ENCODE results near the gene ORAI1. TPM values are rescaled to one million over a fixed set of nuclear protein-coding genes. Genes with fewer than 3 reads are reported as not detected.
"Not testable (repeated sequence)": the region's sequence is repeated elsewhere in the genome, so short reads cannot be mapped to it uniquely, and the experiment has no call there.

ORAI1 gene
- total RNA-seq, 4 donors from 2014 or later = 7.5 to 9.1 (median 8.2) TPM

- 79% methylated on average over 16 of the region's 18 CpGs; no CpG with 5 or more reads in 1 of the 2 donors for WGBS, 2 donors (ENCODE audit: low coverage in 1 of 2)
- no peaks in the 10 kb centered on the region for H3K9me3 ChIP-seq
- intact Hi-C loops (cut with DNase I; ENCODE audit: low total_unique reads) = no loop called here
- peaks cover 0 to 5% (median 0%) of the 10 kb centered on the region in 4 donors for H3K4me1 ChIP-seq
- H3K4me3 ChIP-seq = no peak overlapping the region
- in situ Hi-C loops (cut with MboI; ENCODE audit: low pct_ligation_motif_present in 1 of 4, low pct_unique_long_range_greater_than_20kb in 1 of 4, low sequenced_read_pairs in 3 of 4) = no loop called here
- H3K27me3 ChIP-seq = no peaks in the 10 kb centered on the region
- no peak overlapping the region for H3K27ac ChIP-seq
- TF ChIP-seq POLR2A (IDR thresholded peaks at IDR 0.05) = no peak
- no peak for TF ChIP-seq POLR2AphosphoS5 (IDR thresholded peaks at IDR 0.05)
- TF ChIP-seq CTCF (IDR thresholded peaks at IDR 0.05) = no peak
- no peaks in the 10 kb centered on the region for H3K36me3 ChIP-seq
- DNase-seq = no peak
Measured at GRCh38 chr12:121653999-121654398, 27.7 kb downstream of the ORAI1 start.

- 92 to 100% methylated on average over 2 of the region's 2 CpGs for WGBS, 2 donors (ENCODE audit: low coverage in 1 of 2)
- Histone ChIP-seq H3K9me3 (no peaks in the 10 kb centered on the region), H3K4me1 (peaks cover 0 to 5% (median 2%) of the 10 kb centered on the region in 4 donors), H3K36me3 (no peaks in the 10 kb centered on the region), H3K4me3 (no peak overlapping the region), H3K27me3 (no peaks in the 10 kb centered on the region), H3K27ac (no peak overlapping the region)
- TF ChIP-seq POLR2AphosphoS5 (IDR thresholded peaks at IDR 0.05) (no peak), POLR2A (IDR thresholded peaks at IDR 0.05) (no peak), EP300 (IDR thresholded peaks at IDR 0.05; ENCODE audit: low read depth) (no peak), CTCF (IDR thresholded peaks at IDR 0.05) (no peak)
- no peak for DNase-seq
- intact Hi-C loops (cut with DNase I; ENCODE audit: low total_unique reads) = no loop called here
- in situ Hi-C loops (cut with MboI; ENCODE audit: low pct_ligation_motif_present in 1 of 4, low pct_unique_long_range_greater_than_20kb in 1 of 4, low sequenced_read_pairs in 3 of 4) = no loop called here
Measured at GRCh38 chr12:121656122-121656521, 29.8 kb downstream of the ORAI1 start.

GRCh38 chr12:121657305-121658008 is 31.1 kb downstream of the ORAI1 start:
- in situ Hi-C loops (cut with MboI; ENCODE audit: low pct_ligation_motif_present in 1 of 4, low pct_unique_long_range_greater_than_20kb in 1 of 4, low sequenced_read_pairs in 3 of 4) (no loop called here), intact Hi-C loops (cut with DNase I; ENCODE audit: low total_unique reads) (no loop called here)
- Histone ChIP-seq H3K27ac (no peak overlapping the region), H3K27me3 (no peaks in the 10 kb centered on the region), H3K36me3 (no peaks in the 10 kb centered on the region), H3K4me1 (peaks cover 0 to 5% (median 2%) of the 10 kb centered on the region in 4 donors), H3K9me3 (no peaks in the 10 kb centered on the region), H3K4me3 (no peak overlapping the region)
- WGBS, 2 donors (ENCODE audit: low coverage in 1 of 2) = 87 to 93% methylated on average over 14 to 18 of the region's 18 CpGs
- no peak for DNase-seq
- TF ChIP-seq CTCF (IDR thresholded peaks at IDR 0.05) = no peak
- TF ChIP-seq EP300 (IDR thresholded peaks at IDR 0.05; ENCODE audit: low read depth) = no peak
- no peak for TF ChIP-seq POLR2AphosphoS5 (IDR thresholded peaks at IDR 0.05)
- TF ChIP-seq POLR2A (IDR thresholded peaks at IDR 0.05) = no peak

- H3K9me3 ChIP-seq; H3K36me3 ChIP-seq; in situ Hi-C loops (cut with MboI; ENCODE audit: low pct_ligation_motif_present in 1 of 4, low pct_unique_long_range_greater_than_20kb in 1 of 4, low sequenced_read_pairs in 3 of 4); H3K27me3 ChIP-seq; H3K4me1 ChIP-seq; intact Hi-C loops (cut with DNase I; ENCODE audit: low total_unique reads); H3K27ac ChIP-seq; DNase-seq; H3K4me3 ChIP-seq: not testable (repeated sequence)
- WGBS, 2 donors (ENCODE audit: low coverage in 1 of 2) = 68 to 89% methylated on average over 5 to 11 of the region's 11 CpGs
Measured at GRCh38 chr12:121661353-121662105, 35.2 kb downstream of the ORAI1 start.
